CD4-positive, alpha-beta T cell treated with Interferon gamma for 1 hour (primary cell): ENCODE measurements around the gene CLEC16A.

ENCODE experiments used
- DNase-seq: peaks from one replicate; pipeline ENCODE4 v3.0.0-alpha.2; 2020

Gene CLEC16A

DNA sequence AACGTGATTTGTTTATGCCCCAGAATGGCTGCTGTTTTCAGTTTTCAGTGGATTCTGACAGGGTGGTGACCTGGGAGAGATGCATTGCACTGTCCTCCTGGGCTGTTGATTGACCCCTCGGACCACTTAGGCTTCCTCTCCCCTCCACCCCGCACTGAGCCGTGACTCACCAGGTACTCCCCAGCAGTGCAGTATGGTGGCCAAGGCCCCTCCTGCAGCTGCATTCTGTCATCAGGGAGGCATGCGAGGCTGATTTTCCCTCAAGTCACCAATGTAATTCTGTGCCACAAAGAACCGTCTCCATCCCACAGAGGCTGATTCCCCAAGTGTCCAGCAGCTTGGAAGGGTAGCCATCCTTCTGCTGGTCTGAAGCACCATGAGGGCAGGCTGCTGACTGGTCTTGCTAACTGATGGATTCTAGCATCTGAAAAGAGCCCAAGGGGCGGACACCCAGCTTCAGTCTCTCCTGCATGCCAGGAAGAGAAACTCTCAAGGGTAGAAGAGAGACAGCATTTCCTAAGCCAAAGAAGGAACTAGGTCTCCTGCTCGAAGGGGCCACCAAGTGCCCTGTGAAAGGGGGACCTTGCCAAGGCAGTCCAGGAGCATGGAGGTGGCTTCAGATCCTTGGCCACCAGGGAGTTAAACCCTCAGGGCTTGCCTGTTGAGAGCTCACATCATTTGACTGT is 163.6 kb downstream of the CLEC16A start:
- no peak for DNase-seq

DNA sequence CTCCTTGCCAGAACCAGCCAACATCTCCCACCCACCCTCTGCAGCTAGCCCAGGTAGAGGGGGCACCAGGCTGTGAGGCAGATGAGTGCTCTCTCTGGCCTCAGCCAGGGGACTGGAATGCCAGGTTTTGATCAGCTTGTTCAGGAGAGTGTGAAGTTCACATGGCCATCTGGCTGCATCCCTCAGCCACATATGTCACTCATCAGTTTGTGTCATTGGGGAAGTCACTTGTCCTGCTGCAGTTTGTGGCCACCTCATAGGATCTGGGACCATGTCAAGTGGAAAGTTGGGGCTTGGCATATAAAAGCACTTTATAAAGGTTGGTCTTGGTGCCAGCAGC is 164.1 kb downstream of the CLEC16A start:
- no peak for DNase-seq

DNA sequence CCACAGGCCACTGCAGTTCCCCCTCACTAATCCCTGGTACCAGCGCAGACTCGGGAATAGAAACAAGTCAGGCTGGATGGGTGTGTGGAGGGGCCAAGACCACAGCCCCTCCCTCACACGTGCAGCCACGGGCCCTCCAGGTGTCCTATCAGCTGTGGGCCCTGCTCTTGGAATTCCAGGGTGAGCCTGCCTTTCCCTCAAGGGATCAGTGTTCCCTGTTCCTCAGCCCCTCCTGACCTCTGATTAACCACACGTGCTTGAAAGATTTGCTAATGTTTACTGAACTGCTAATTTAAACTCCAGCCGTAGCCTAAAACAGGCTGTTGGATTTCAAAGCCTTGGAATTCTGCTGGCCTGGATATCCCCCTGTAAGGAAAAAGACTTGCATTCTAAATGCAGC is 165.2 kb downstream of the CLEC16A start:
- no peak for DNase-seq

DNA sequence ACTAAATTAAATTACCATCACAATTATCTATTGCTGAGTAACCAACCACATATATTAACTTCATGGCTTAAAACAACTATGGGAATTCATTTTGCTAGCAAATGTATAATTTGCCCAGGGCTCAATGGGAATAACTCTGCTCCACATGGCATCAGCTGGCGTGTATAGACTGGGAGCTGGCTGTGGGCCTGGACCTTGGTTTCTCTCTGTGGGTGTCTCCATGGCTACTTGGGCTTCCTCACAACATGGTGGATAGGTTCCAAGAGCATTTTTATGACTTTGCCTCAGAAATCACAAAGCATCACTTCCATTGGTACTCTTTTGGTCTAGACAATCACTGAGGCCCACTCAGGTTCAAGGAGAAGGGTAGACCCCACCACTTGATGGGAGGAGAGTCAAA is 166.8 kb downstream of the CLEC16A start:
- no peak for DNase-seq

DNA sequence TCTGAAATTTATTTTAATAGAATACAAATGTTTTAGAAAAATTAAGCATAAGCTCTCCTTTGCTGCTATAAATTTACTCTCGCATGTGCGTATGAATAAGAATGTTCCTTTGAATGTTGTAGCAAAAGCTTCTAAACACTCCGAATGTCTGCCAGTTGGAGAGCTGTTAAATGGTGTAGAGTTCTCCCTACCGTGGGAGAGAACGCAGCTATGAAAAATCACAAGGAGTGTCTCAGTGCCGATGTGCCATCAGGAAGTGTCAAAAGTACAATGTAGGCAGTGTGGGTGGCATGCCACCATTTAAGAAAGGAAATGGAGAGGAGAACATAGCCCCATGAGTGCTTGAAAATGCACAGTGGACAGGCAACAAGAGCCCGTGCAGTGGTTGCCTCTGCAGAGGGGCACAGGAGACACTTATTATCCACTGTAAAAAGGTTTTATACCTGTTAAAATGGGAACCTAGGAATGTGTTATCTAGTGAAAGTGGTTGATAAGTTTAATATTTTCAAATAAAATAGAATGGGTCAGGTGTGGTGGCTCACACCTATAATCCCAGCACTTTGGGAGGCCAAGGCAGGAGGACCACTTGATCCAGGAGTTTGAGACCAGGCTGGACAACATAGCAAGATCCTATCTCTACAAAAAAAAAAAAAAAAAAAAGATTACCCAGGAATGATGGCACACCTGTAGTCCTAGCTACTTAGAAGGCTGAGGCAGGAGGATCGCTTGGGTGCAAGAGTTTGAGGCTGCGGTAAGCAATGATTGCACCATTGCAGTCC is 167.7 kb downstream of the CLEC16A start:
- no peak for DNase-seq

DNA sequence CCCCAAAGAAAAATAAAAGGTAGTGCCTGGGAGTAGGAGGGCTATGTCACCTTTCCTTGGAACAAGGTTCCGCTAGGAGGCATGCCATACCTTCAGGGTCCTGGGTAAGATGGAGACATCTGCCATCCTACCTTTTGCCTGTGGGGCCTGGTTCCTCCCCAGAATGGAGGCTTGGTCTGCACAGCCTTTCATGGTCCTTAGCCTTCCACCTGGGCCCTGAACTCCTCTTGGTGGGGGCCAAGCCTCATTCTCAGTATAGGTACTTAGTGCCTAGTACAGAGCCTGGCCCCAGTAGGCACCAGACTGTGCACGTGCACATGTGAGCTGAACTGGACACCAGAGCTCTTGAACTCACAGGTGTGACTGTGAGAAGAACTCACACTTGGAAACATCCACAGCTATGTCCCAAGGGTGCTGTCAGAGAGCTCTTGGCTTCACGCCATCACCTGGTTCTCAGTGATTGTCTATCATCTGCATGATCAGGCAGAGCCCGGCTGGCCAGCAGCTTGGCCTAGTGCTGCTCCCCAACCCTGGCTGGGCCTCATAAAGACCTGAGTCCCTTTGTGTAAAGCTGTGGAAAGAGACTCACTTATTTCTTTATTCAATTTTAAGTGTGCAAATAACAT is 168.5 kb downstream of the CLEC16A start:
- no peak for DNase-seq

DNA sequence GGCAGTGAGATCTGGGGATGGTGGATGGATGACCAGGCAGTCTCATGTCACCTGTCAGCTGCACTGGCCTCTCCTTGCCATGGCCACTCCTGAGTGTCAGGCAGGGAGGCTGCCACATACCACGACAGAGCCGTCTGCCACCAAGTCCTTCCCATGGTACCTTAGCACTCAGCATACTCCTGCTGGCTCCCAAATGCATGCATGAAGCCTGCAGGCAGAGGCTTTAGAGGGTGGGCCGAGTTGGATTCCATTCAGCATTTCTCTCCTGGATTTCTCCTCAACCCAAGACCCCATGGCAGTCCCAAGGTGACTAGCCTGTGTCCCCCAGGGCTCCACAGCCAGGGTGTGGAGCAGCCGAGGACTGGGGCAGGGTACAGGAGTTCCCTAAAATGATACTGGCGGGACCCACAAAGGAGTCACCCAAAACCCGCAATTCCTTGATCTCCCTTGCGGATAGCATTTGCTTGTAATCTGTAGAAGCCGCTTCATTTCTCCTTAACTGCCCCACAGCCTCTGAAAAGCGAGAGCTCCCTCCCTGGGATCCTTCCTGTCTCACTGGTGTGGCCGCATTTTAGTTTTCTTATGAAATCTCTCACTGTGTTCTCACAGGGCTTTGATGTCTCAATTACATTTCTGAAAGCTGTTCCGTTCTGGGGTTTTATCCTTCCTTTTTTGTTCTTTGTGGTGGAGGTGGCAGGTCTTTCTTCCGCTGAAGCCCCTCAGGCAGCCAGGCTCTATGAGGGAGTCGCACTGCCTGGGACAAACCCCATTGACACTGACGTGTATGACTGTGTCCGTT is 170.2 kb downstream of the CLEC16A start:
- no peak for DNase-seq

DNA sequence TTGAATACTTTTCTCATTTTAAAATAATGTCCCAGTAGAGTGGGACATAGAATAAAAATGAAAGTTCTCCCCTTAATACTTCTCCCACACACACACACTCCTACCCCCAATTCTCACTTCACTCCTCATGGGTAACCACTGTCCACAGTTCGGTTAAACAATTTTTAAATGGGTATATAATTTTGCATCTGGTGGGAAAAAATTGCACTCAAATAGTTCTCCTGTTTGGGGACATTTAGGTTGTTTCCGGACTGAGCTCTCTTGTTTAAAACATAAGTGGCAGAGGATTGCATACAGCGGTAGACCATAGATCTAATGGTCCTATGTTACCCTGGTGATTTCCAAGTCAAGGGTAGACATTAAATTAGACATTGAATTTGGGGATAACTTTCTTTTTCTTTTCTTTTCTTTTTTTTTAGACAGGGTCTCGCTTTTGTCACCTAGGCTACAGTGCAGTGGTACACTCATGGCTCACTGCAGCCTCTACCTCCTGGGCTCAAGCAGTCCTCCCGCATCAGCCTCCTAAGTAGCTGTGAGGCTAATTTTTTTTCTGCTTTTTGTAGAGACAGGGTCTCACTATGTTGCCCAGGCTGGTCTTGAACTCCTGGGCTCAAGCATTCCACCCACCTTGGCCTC is 173.3 kb downstream of the CLEC16A start:
- DNase-seq: no peak

DNA sequence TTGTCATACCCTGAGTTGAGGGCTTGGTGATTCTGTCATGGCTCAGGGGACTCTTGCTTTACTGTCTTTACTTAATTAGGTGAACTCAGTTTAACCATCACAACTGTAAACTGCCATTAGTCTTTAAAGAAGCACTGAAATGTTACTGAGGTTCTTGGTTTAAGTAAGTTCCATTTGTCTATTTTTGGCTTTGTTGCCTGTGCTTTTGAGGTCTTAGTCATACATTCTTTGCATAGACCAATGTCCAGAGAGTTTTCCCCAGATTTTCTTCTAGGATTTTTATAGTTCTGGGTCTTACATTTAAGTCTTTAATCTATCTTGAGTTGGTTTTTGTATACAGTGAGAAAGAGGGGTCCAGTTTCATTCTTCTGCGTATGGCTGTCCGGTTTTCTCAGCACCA is 174.1 kb downstream of the CLEC16A start:
- no peak for DNase-seq

DNA sequence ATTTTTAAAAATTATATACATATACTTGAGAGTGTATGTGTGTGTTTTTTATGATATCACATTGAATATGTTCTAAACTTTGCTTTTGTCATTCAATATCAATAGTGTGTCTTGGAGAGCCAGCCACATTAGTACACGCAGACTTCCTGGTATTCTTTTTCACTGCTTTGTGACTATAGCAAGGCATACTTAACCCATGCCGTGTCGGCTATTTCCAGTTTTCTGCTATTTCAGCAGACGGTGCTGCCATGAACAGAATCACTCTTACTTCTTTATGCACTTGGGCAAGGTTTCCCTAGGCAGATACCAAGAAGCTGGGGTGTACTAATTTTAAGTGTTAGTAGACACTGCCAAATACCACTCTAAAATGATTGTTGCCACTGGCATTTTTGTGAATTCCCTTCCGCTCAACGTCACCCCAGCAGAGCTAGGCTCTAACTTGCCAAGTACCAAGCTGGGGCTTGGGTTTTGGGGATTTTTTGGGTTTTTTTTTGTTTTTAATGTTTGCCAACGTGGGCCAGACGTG is 176.8 kb downstream of the CLEC16A start:
- no peak for DNase-seq

DNA sequence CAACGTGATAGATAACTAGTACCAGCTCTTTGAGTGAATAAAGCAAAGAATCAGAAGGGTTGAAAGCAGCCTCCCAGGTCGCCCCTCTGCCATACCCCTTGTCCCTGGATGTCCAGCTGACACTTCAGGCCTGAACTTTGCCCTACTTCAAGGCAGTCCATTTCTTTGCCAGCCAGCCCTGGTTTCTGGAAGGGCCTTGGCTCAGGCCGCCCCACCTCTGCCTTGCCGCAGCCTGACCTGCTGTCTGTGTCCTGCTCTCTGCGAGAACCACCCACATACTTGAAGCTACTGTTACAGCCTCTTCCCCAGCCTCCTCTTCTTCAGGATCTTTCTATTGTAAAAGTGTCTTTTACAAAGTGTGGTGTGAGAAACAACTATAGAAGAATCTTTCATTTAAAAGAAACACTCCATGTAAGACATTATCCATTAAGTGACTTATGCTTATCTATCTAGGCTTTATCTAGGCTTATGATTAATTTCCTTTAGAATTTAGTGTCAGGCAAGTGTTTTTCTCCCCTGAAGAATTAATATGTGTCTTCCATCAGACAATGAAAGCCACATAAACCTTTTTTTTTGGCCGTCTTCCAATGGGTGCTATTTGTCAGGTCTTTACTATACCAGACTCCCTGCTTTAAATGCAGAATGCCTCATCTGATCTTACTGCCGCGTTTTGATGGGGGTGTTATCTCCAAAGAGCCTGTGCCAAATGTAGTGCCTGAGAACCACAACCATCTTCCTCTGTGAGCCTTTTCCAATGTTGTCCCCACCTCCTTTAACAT is 177.7 kb downstream of the CLEC16A start:
- DNase-seq: no peak

DNA sequence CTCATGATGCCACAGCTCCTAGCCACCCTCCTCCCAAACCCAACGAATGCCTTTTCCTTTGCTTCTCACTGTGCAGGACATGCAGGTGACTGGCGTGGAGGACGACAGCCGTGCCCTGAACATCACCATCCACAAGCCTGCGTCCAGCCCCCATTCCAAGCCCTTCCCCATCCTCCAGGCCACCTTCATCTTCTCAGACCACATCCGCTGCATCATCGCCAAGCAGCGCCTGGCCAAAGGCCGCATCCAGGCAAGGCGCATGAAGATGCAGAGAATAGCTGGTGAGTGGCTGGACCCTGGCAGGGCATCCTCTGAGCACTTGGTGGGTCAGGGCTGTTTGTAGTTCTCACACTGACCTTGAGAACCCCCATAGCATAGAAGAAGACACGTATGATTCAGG is 179.3 kb downstream of the CLEC16A start:
- no peak for DNase-seq

DNA sequence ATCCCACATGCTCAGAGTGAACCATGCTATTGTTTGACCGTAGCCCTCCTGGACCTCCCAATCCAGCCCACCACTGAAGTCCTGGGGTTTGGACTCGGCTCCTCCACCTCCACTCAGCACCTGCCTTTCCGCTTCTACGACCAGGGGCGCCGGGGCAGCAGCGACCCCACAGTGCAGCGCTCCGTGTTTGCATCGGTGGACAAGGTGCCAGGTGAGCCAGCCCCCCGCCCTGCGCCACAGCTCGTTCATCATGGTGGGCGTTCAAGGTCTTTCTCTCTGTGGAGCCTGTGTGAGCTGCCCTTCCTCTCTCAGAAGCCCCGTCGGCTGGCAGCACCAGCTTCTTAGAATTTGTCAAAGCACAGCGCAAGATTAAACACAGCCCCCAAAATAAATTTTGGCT is 181.6 kb downstream of the CLEC16A start:
- DNase-seq: no peak

DNA sequence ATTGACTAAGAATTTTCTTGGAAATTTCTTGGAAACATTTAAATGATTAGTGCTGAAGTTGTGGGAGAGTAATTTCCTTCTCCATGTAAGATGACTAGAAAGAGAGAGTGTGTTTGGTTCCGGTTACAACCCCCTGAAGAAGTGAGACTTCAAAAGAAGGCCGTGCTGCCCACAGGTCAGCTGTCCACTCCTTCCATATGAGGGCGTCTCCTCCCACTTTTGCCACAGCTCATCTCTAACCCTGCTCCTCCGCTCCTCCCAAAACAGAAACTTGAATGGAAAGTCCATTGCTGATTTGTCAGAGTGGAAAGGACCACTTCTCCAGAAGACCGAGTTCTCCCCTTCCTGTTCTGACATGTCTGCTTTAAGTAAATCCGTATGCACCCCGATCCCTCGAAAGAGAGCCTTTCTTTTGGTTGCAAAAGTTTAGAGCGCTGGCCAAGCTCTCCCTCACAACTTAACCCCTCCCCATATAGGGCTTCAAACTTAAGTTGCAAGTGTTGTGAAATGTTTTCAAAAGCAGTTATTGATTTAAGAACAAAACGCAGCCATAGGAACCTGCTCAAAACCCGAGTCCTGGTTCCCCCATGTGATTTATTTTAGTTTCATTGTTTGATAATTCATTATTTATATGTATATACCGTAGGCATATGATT is 182.2 kb downstream of the CLEC16A start:
- no peak for DNase-seq

DNA sequence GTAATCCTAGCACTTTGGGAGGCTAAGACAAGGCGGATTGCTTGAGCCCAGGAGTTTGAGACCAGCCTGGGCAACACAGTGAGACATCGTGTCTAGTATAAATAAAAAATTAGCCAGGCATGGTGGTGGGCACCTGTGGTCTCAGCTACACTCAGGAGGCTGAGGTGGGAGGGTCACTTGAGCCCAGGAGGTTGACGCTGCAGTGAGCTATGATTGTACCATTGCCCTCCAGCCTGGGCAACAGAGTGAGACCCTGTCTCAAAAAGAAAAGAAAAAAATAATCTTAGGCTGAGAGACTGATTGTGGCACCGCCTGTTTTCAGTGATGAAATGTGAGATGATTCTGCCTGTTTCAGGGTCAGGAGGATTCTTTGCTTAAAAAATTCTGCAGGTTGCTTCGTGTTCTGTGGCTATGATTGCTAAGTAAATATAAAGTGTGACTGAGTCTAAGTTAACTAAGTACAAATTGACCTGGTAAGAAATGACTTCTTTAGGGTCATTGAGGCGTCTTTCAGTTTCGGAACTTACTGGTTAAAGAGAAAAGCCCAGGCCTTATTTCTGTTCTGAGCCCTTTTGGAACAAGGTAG is 183.3 kb downstream of the CLEC16A start:
- DNase-seq: no peak

DNA sequence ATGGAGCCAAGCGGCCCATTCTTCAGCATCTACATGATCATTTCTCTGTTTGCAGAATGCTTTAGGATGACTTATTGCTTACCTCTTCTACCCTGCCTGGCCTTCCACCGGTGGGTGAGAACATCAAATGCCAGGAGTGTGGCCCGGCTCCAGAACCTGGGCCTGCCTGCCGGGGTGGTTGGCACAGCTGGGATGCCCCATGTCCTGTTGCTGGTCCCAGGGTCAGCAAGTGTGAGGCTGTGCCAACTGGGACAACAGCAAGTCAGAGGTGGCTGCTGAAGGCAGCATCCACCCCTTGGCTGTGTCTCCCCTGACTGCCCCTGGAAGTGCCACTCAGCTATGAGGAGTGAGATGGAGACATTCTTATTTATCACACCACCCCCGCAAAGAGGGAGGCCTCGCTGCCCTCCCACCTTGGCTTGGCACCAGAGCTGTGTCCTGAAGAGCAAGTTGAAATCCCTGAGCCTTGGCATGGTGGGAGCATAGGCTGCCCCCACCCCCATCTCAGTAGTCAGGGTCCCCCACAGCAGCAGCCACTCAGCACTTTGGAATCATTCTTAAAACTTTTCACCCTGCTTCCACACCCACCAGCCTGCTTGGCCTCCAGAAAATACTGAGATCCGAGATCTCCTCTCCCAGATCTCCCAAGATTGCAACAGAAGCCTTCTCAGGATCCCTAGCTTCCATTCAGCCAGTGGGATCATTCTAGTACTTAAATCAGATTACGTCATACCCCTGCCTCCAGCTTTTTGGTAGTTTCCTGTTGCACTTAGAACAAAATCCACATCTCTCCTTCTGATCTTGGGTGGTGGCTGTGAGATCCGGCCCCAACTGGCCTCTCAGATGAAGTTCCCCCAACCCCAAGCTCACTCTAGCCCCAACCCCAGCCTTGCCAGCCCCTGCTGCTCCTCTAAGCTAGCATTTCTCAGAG is 184.1 kb downstream of the CLEC16A start:
- no peak for DNase-seq

DNA sequence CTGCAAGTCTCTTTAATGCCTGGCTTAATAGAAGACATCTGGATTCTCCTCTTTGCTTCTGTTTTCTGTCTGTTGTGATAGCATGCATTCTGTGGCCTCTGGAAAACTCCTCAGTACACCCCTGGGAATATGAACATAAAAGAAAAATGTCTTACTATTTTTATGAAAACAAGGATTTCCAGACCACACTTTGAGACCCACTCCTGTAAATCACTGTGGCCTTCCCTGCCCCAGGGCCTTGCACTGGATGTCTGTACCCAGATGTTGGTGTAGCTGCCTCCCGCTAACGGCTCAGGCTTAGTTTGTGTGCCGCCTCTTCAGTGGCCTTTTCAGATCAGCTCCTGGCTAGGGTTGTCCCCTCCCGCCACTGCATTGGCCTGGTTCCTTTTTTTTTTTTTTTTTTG is 185.0 kb downstream of the CLEC16A start:
- no peak for DNase-seq

DNA sequence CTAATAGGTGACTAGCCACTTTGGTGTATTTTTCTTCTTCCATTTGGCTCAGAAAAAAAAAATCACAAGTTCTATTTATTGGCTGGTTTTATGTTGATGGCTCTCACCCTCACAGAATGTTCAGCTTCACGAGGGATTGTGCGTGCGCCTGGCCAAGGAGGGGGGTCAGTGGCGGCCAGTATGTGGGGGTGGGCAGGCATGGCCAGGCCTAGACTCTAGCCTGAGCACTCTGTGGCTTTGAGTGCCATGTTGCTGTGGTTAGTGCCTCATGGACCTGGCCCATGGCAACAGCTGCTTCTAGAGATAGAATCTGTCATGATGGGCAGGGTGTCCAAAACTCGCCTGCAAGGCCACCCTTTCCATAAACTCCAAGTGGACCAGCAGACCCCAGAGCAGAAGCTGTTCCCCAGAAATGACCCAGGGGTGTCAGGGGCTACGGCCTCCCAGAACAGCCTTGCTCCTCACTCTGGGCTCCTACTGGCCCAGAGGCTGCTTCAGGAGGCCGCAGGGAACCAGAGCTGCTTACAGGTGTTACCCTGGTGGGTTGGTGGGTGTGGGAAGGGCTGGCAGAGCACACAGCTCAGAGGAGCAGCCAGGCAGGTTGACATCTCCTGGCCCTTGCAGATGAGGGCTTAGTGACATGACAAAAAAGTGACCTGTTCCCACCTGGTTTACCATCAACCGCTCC is 186.8 kb downstream of the CLEC16A start:
- no peak for DNase-seq

DNA sequence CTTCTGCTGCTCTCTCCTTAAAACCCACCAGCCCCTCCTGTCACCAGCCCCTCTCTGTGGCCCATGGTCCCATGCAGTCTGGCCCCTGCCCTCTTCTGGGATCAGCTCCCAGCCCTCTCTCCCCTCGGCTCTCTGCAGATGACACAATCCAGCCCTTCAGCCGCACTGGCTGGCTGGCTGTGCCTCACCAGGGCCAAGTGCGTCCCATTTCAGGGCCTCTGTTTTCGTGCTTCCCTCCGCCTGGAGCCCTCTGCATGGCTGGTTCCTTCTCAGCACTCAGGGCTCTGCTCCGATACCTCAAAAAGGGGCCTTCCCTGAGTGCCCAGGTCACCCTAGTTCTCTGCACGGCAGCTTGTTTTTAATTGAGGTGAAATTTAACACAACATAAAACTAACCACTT is 187.3 kb downstream of the CLEC16A start:
- DNase-seq: no peak
